ACHN (cell line): ENCODE data around the gene MTHFSD.
"Not testable (repeated sequence)": the region's sequence is repeated elsewhere in the genome, so short reads cannot be mapped to it uniquely, and the experiment has no call there.

Experiments used
- DNase-seq: peaks from one replicate; pipeline ENCODE4 v3.0.0-alpha.2; 2015
- in situ Hi-C: cut with HindIII; loops from 2 replicates; pipeline ENCODE4 v1.10.0; 2017; ENCODE audit warnings: low sequenced_read_pairs, low pct_ligation_motif_present, low pct_unique_long_range_greater_than_20kb

Gene MTHFSD

GRCh38 chr16:86554917-86555703, at the start of gene MTHFSD:
Gene MTHFSD, minus strand, starts transcription at chr16:86555235. Its CDS starts 51 bp downstream, at chr16:86555184.
- DNase-seq = peak; percentile 95
- in situ Hi-C loops = no loop called here

DNA sequence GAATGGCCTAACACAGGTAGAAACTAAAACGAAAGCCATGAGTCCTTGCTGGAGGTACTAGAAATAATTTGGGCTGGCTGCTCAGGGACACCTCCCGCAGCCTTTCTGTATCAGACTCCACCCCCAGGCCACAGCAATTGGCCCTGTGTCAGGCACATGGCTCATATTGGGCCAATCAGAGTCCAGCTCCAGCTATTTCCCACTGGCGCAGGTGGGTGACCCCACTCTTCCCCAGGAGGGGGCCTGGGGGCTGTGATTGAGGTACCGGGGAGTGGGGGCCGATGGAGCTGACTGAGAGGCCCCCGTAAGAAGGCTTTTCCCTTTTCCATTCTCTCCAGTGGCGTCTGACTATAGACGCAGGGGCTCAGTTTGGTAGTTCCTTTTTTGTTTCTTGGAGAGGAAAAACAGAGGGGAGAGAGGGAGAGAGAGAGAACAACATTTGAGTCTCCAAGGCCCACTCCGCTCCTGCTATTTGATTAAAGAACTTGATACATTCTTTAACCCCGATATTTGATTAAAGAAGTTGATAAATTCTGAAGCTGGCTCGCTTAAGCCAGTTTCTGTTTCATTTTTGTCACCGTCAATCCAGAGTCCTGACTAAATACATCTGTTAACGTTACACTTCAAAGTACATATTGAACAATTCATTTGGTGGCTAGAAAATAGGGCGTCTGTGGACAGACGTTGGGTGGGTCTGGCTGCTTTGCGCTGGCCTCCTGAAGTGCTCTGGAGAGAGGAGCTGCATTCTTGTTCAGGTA, 49.6 kb upstream of the MTHFSD start:
- no peak for DNase-seq
- in situ Hi-C loops = no loop called here

- no peak for DNase-seq
- in situ Hi-C loops = no loop called here
These were observed 47.5 kb upstream of the MTHFSD start for GRCh38 chr16:86602521-86602920.

- DNase-seq = no peak
- in situ Hi-C loops = no loop called here
These were observed 46.3 kb upstream of the MTHFSD start for GRCh38 chr16:86601356-86601755.

GRCh38 chr16:86598607-86599565, 43.9 kb upstream of the MTHFSD start:
- in situ Hi-C loops = no loop called here
- DNase-seq = no peak

DNA sequence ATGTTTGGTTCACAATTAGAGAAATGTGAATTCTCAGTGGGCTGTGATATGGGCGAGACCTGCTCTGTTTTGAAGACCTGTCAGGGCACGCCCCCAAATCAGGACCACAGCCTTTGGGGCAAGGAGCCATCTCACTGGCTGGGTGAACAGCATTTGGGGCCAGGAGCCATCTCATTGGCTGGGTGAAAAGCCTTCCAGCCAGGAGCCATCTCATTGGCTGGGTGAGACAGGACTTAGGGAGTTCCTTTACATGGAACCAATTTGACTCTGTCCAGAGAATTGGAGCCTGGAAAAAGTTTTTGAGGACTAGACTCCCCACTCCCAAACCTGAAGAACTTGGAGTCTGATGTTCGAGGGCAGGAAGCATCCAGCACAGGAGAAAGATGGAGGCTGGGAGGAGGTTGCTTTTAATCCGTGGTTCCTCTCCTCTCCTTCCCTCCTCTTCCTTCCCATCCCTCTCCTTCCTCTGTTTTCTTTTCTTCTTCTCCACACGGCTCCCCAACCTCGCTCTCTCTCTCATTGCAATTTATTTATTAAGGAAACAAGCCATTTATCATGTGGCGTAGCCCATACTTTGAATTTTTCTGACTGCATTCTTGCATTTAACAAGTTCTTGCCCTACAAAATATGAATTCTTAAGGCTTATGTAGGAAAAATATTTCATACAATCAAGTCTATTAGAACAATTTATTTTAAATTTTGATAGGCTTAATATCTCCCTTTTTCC, 43.0 kb upstream of the MTHFSD start:
- in situ Hi-C loops = no loop called here
- DNase-seq = no peak

DNA sequence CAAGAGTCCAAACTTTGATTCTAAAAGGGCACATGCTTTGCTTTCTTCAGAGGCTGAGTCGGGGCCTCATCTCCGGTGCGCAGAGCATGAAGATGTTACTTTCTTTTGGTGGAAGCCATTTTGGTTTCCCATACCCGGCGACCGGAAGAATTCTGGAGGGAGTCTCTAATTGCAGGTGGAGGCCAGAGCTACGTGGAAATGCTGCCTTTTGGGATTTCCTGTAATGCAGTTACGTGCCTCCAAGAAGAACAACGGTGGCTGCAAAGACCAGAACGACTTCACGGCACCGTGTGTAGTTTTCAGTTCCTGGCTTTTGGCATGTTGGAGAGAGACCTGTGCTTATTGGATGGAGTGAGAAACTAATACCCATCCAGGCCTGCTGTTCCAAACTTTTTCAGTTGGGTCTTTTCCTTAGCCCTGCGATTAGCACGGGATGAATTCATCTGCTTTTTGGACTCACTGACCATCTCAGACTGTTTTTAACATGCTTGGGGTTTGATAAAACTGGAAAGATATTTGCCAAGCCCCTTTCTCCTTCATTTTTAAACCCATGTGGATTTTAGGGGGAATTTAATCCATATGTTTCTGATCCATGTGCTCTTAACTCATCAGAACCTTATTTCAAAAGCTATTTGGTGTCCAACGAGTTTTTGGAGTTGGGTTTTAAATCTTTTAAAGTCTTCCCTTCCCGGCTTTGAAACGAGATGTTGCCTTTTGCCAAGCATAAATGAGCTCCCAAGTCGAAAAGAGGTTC, 42.3 kb upstream of the MTHFSD start:
- DNase-seq = no peak
- in situ Hi-C loops = no loop called here

GRCh38 chr16:86595983-86596605, 41.1 kb upstream of the MTHFSD start:
- DNase-seq = no peak
- in situ Hi-C loops = no loop called here

DNA sequence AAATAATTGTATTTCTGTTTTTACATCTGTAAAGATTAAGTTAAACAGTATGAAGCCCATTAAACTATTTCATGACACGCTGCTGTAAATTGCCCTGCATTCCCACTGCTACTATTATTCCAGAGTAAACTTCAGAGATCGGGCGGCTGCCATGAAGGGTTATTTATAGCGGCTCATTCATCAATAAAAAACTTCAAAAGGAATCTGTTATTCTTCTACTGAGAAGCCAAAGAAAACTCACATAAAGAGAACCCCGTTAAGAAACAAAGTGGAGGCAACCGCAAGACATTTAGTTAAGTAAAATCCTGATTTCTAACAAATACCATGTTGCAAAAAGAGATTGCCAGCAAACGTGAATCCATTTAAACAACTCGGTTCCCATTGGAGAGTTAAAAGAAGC, 39.7 kb upstream of the MTHFSD start:
- in situ Hi-C loops = no loop called here
- DNase-seq = no peak

- in situ Hi-C loops = no loop called here
- no peak for DNase-seq
These were observed 39.0 kb upstream of the MTHFSD start for GRCh38 chr16:86593913-86594620.

GRCh38 chr16:86591270-86591669, 36.2 kb upstream of the MTHFSD start:
- in situ Hi-C loops = no loop called here
- DNase-seq = no peak

- no peak for DNase-seq
These were observed 35.6 kb upstream of the MTHFSD start for GRCh38 chr16:86590501-86591144.

DNA sequence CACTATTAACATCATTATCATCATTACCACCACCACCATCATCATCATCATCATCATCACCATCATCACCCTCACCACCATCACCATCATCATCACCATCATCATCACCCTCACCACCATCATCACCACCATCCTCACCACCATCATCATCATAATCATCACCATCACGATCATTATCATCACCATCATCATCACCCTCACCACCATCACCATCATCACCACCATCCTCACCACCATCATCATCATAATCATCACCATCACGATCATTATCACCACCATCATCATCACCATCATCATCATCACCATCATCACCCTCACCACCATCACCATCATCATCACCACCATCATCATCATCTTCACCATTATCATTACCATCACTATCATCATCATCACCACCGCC, 32.9 kb upstream of the MTHFSD start:
- in situ Hi-C loops, DNase-seq: not testable (repeated sequence)

More at GRCh38 chr16:86590501-86591144, 35.6 kb upstream of the MTHFSD start:
- in situ Hi-C loops = no loop called here

- DNase-seq = no peak
- in situ Hi-C loops = no loop called here
These were observed 32.5 kb upstream of the MTHFSD start for GRCh38 chr16:86587487-86587886.

DNA sequence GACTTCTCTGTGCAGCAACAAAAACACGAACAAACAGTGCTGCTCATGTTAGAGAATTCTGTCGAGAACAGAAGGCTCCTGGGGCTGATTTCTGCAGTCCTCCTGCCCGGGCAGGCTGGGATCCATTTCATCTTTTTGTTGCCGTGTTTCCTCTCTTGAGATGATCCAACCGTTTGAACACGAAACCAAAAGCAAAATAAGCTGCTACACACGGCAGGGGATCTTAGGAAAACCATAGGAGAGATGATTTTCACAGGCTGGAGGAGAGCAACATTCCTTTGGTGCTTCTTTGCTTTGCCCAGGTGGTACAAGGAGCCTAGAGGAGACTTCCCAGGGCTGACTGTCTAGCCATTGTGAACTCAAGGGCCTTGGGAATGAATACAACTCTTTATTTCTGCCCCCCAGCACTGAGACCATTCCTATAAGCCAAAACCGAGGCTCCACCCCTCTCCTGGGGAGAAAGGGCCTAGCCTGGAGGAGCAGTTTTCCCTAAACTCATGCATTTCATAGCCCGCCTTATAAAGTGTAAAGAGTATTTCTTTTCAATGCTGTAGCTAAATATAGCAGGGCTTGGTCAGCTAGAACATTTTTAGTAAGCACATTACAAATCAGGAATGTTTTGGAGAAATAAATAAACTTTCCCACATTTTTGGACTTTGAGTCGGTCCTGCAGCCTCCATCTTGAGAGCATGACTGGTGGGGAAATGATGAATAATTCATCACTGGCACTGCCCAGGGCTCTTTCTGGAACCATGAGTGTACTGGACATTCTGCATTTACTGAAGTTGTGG, 31.0 kb upstream of the MTHFSD start:
- no peak for DNase-seq
- in situ Hi-C loops = no loop called here
